IMR-90 (cell line): ENCODE data around the gene ABAT. TPM values are rescaled to one million over a fixed set of nuclear protein-coding genes. Genes with fewer than 3 reads are reported as not detected.

Experiments used
- ATAC-seq: fragments of 200-7000 bp; cut with Tn5 transposase; 2 replicates; pipeline ENCODE4 v1.9.1; 2020; ENCODE audit warnings: low read depth, mild to moderate bottlenecking, moderate library complexity
- BruUV-seq: library from RNA; stranded (reverse); fragments of 400-500 nt; replicated peaks from 2 replicates; lab custom pipeline; 2021; lab: Mats Ljungman, UMichigan
- CTCF ChIA-PET: fragments of 300-600 bp; formaldehyde crosslinking; extraction: SDS; loops from one replicate; lab custom pipeline; 2021; ENCODE audit warnings: antibody characterized with exemption; lab: Yijun Ruan, JAX
- POLR2A ChIA-PET: fragments of 300-600 bp; sonication (Branson Sonifier 250); formaldehyde crosslinking; loops from one replicate; lab custom pipeline; 2022; ENCODE audit warnings: antibody characterized with exemption; ENCODE audit not compliant: unreplicated experiment; lab: Charles Lee
- DNase-seq: peaks from one replicate; pipeline ENCODE4 v3.0.0; 2013
- H2AFZ ChIP-seq: replicated peaks from 2 replicates; pipeline ENCODE3; 2013; ENCODE audit warnings: low read length, mild to moderate bottlenecking; ENCODE audit not compliant: poor library complexity
- H2AK5ac ChIP-seq: 2 replicates; pipeline ENCODE4 v1.6.1; 2013; ENCODE audit warnings: low read depth, low read length, inconsistent platforms
- H2AK9ac ChIP-seq: replicated peaks from 2 replicates; pipeline ENCODE3; 2013; ENCODE audit warnings: mild to moderate bottlenecking, low read depth, low read length, moderate library complexity; ENCODE audit not compliant: poor library complexity
- H2BK120ac ChIP-seq: 2 replicates; pipeline ENCODE4 v1.6.1; 2013; ENCODE audit warnings: low read depth, low read length, inconsistent platforms
- H2BK15ac ChIP-seq: 3 replicates; pipeline ENCODE4 v1.6.1; 2013; ENCODE audit warnings: low read depth, low read length, inconsistent platforms
- H2BK20ac ChIP-seq: 2 replicates; pipeline ENCODE4 v1.6.1; 2013; ENCODE audit warnings: low read depth, mild to moderate bottlenecking, inconsistent platforms, low read length, moderate library complexity
- H2BK5ac ChIP-seq: 2 replicates; pipeline ENCODE4 v1.6.1; 2013; ENCODE audit warnings: mild to moderate bottlenecking, low read depth, low read length, inconsistent platforms; ENCODE audit not compliant: poor library complexity, severe bottlenecking
- H3K14ac ChIP-seq: replicated peaks from 2 replicates; pipeline ENCODE4 v1.6.1; 2013; ENCODE audit warnings: low read depth, low read length, inconsistent platforms
- H3K18ac ChIP-seq: 2 replicates; pipeline ENCODE4 v1.6.1; 2013; ENCODE audit warnings: low read depth, low read length, control low read depth
- H3K23ac ChIP-seq: 2 replicates; pipeline ENCODE4 v1.6.1; 2013; ENCODE audit warnings: low read depth, low read length, inconsistent platforms
- H3K27ac ChIP-seq: 2 replicates; pipeline ENCODE4 v1.5.1; 2013; ENCODE audit warnings: mild to moderate bottlenecking, control low read depth, low read length; ENCODE audit not compliant: insufficient read depth
- H3K27me3 ChIP-seq: 2 replicates; pipeline ENCODE4 v1.6.1; 2013; ENCODE audit warnings: low read length; ENCODE audit not compliant: control insufficient read depth, insufficient read depth
- H3K36me3 ChIP-seq: 2 replicates; pipeline ENCODE4 v1.6.1; 2013; ENCODE audit warnings: low read length, mixed read lengths; ENCODE audit not compliant: control insufficient read depth, insufficient read depth
- H3K4ac ChIP-seq: 2 replicates; pipeline ENCODE4 v1.6.1; 2013; ENCODE audit warnings: low read depth, low read length, inconsistent platforms
- H3K4me1 ChIP-seq: 2 replicates; pipeline ENCODE4 v1.6.1; 2013; ENCODE audit warnings: low read length, mixed read lengths; ENCODE audit not compliant: control insufficient read depth, insufficient read depth
- H3K4me2 ChIP-seq: 2 replicates; pipeline ENCODE4 v1.6.1; 2013; ENCODE audit warnings: low read depth, mild to moderate bottlenecking, control low read depth, low read length, moderate library complexity
- H3K4me3 ChIP-seq: 2 replicates; pipeline ENCODE4 v1.5.1; 2013; ENCODE audit warnings: low read depth, mild to moderate bottlenecking, control low read depth, low read length, moderate library complexity; ENCODE audit not compliant: insufficient read depth
- H3K56ac ChIP-seq: 2 replicates; pipeline ENCODE4 v1.6.1; 2013; ENCODE audit warnings: low read length, inconsistent platforms; ENCODE audit not compliant: insufficient read depth; ENCODE audit errors: extremely low read depth
- H3K79me1 ChIP-seq, 2 experiments: 2 replicates each; pipeline ENCODE4 v1.6.1; 2013; ENCODE audit warnings: low read length in 2 of 2, inconsistent platforms in 1 of 2, low read depth in 1 of 2
- H3K9ac ChIP-seq: 2 replicates; pipeline ENCODE4 v1.6.1; 2013; ENCODE audit warnings: low read depth, low read length, control low read depth
- H3K9me1 ChIP-seq: 2 replicates; pipeline ENCODE4 v1.6.1; 2013; ENCODE audit warnings: low read length, inconsistent platforms; ENCODE audit not compliant: insufficient read depth
- H3K9me3 ChIP-seq: 2 replicates; pipeline ENCODE4 v1.6.1; 2013; ENCODE audit warnings: low read length; ENCODE audit not compliant: control insufficient read depth, insufficient read depth
- H4K20me1 ChIP-seq: 2 replicates; pipeline ENCODE4 v1.6.1; 2013; ENCODE audit warnings: low read length, inconsistent platforms; ENCODE audit not compliant: insufficient read depth
- H4K5ac ChIP-seq: 2 replicates; pipeline ENCODE4 v1.6.1; 2013; ENCODE audit warnings: mild to moderate bottlenecking, low read depth, low read length, control low read depth
- H4K8ac ChIP-seq, 2 experiments: 2 replicates each; pipeline ENCODE4 v1.6.1; 2013; ENCODE audit warnings: low read depth in 2 of 2, low read length in 2 of 2, control low read depth in 1 of 2, inconsistent platforms in 1 of 2
- H4K91ac ChIP-seq: 2 replicates; pipeline ENCODE4 v1.6.1; 2013; ENCODE audit warnings: low read depth, low read length, inconsistent platforms; ENCODE audit not compliant: insufficient read depth
- BHLHE40 ChIP-seq: fragments of 150-350 bp; IDR thresholded peaks from 2 replicates; pipeline ENCODE4 v1.6.1; 2016; ENCODE audit warnings: mild to moderate bottlenecking, low read depth, low read length
- CEBPB ChIP-seq: IDR thresholded peaks from 2 replicates; pipeline ENCODE4 v1.6.1; 2012; ENCODE audit warnings: low read depth, low read length, improper control_type of control experiment
- CHD1 ChIP-seq: IDR thresholded peaks from 2 replicates; pipeline ENCODE4 v1.6.1; 2012; ENCODE audit warnings: low read depth, low read length, improper control_type of control experiment
- CTCF ChIP-seq: conservative IDR thresholded peaks from 2 replicates; pipeline ENCODE4 v1.5.1; 2012; ENCODE audit warnings: mild to moderate bottlenecking, low read depth, low read length, improper control_type of control experiment
- ELK1 ChIP-seq: fragments of 150-350 bp; IDR thresholded peaks from 2 replicates; pipeline ENCODE4 v1.6.1; 2016; ENCODE audit warnings: low read depth, mild to moderate bottlenecking, low read length, moderate library complexity, borderline replicate concordance
- FOS ChIP-seq: fragments of 150-350 bp; IDR thresholded peaks from 2 replicates; pipeline ENCODE4 v1.6.1; 2016; ENCODE audit warnings: low read depth, low read length
- MAZ ChIP-seq: IDR thresholded peaks from 2 replicates; pipeline ENCODE4 v1.6.1; 2012; ENCODE audit warnings: low read depth, mild to moderate bottlenecking, low read length, improper control_type of control experiment, moderate library complexity, borderline replicate concordance
- MXI1 ChIP-seq: IDR thresholded peaks from 2 replicates; pipeline ENCODE4 v1.6.1; 2012; ENCODE audit warnings: low read depth, mild to moderate bottlenecking, low read length, moderate library complexity, borderline replicate concordance
- NFE2L2 ChIP-seq: fragments of 150-350 bp; IDR thresholded peaks from 2 replicates; pipeline ENCODE4 v1.6.1; 2016; ENCODE audit warnings: low read depth, mild to moderate bottlenecking, low read length
- POLR2A ChIP-seq: IDR thresholded peaks from 2 replicates; pipeline ENCODE4 v1.6.1; 2012; ENCODE audit warnings: mild to moderate bottlenecking, low read depth, low read length
- RAD21 ChIP-seq: IDR thresholded peaks from 2 replicates; pipeline ENCODE4 v1.6.1; 2012; ENCODE audit warnings: low read length, improper control_type of control experiment
- RCOR1 ChIP-seq: IDR thresholded peaks from 2 replicates; pipeline ENCODE4 v1.6.1; 2012; ENCODE audit warnings: mild to moderate bottlenecking, low read length, improper control_type of control experiment; ENCODE audit not compliant: insufficient replicate concordance
- SMC3 ChIP-seq: fragments of 150-350 bp; IDR thresholded peaks from 2 replicates; pipeline ENCODE4 v1.6.1; 2016; ENCODE audit warnings: low read depth, mild to moderate bottlenecking, antibody characterized with exemption, low read length, moderate library complexity
- USF2 ChIP-seq: fragments of 150-350 bp; IDR thresholded peaks from 2 replicates; pipeline ENCODE4 v1.6.1; 2017; ENCODE audit warnings: mild to moderate bottlenecking, antibody characterized with exemption, low read length, low read depth
- WGBS, 2 experiments: methylation state at CpG; one replicate each; pipeline versions ENCODE4 v1.1.5 to v1.1.7; 2013; ENCODE audit warnings: missing lambda C conversion rate in 2 of 2; ENCODE audit not compliant: insufficient read length in 1 of 2; ENCODE audit errors: extremely low coverage in 2 of 2; 5-methylcytosine and 5-hydroxymethylcytosine counted together
- dilution Hi-C: fragments of 300-500 bp; cut with HindIII; formaldehyde crosslinking; loops from one replicate; pipeline ENCODE4 v1.14.3; 2018; ENCODE audit warnings: low sequenced_read_pairs; ENCODE audit not compliant: unreplicated experiment
- in situ Hi-C: fragments of 300-500 bp; cut with MboI; formaldehyde crosslinking; loops from 3 replicates; pipeline ENCODE4 v1.14.3; 2019; ENCODE audit warnings: low sequenced_read_pairs, inconsistent platforms, mixed read lengths
- intact Hi-C: fragments of 100-400 bp; cut with micrococcal nuclease; formaldehyde crosslinking; loops from 2 replicates; pipeline ENCODE4 v1.10.0; 2022
- polyA plus RNA-seq, 3 experiments: library from polyadenylated mRNA; depleted of rRNA; stranded (reverse); fragments of >200 nt; gene quantifications; 2 replicates each; pipeline ENCODE4 v1.2.3, GENCODE V29; 2012; ENCODE audit warnings: low replicate concordance in 1 of 3
- total RNA-seq: library from RNA; depleted of rRNA; stranded (reverse); fragments of >200 nt; gene quantifications from 2 replicates; pipeline ENCODE4 v1.2.3, GENCODE V29; 2012

ABAT gene
- total and polyA plus RNA-seq, 2 of the 4 experiments (the other 2 are of a cell fraction): 4.5 to 6.9 TPM

- H3K18ac ChIP-seq: no peak overlapping the region
- no peak overlapping the region for H4K8ac ChIP-seq
- intact Hi-C loops: no loop called here
- H3K56ac ChIP-seq: no peak overlapping the region
- ChIA-PET CTCF (no interaction called here), POLR2A (no interaction called here)
- H3K4me2 ChIP-seq: no peak overlapping the region
- H2BK15ac ChIP-seq: no peak overlapping the region
- no peaks in the 10 kb centered on the region for H3K9me3 ChIP-seq
- DNase-seq (no peak), ATAC-seq (no peak)
- no peak overlapping the region for H2AK5ac ChIP-seq
- dilution Hi-C loops: no loop called here
- no peak overlapping the region for H2BK20ac ChIP-seq
- H4K5ac ChIP-seq: no peak overlapping the region
- H3K36me3 ChIP-seq: peaks cover 4% of the 10 kb centered on the region; the same call in 1 of the 2 replicates
- H3K4me3 ChIP-seq: no peak overlapping the region
- H3K23ac ChIP-seq: no peak overlapping the region
- no CpG with 5 or more reads among the region's 12 CpGs for WGBS, 2 experiments
- no peaks in the 10 kb centered on the region for H3K4me1 ChIP-seq
- H4K91ac ChIP-seq: no peak overlapping the region
- H3K79me1 ChIP-seq: no peaks in the 10 kb centered on the region
- no peak overlapping the region for H3K9ac ChIP-seq
- no peak overlapping the region for H3K27ac ChIP-seq
- no TSS peak for BruUV-seq
- peak overlapping the region; percentile 44 for H2AFZ ChIP-seq
- no peak overlapping the region for H2BK120ac ChIP-seq
- H2BK5ac ChIP-seq: no peak overlapping the region
- no peaks in the 10 kb centered on the region for H4K20me1 ChIP-seq
- H3K4ac ChIP-seq: no peak overlapping the region
- TF ChIP-seq RCOR1: no peak
- TF ChIP-seq NFE2L2: no peak
- no peak for TF ChIP-seq SMC3
- no peak for TF ChIP-seq ELK1
- TF ChIP-seq USF2: no peak
- TF ChIP-seq CTCF: no peak
- TF ChIP-seq BHLHE40: no peak
- no peak for TF ChIP-seq CHD1
- TF ChIP-seq POLR2A: no peak
- no peak for TF ChIP-seq CEBPB
- no peak for TF ChIP-seq MXI1
- no peak for TF ChIP-seq FOS
- no peak for TF ChIP-seq MAZ
- no peak for TF ChIP-seq RAD21
- in situ Hi-C loops: no loop called here
- no peak overlapping the region for H3K14ac ChIP-seq
- no peak overlapping the region for H2AK9ac ChIP-seq
- no peaks in the 10 kb centered on the region for H3K9me1 ChIP-seq
- H3K27me3 ChIP-seq: peaks cover 2% of the 10 kb centered on the region; the same call in 1 of the 2 replicates
These were observed 94.3 kb downstream of the ABAT start for GRCh38 chr16:8768692-8769091.
